Iris pigment epithelial cell (primary cell): ENCODE results near the gene SLC16A11.
"Not testable (repeated sequence)": the region's sequence is repeated elsewhere in the genome, so short reads cannot be mapped to it uniquely, and the experiment has no call there.

Source experiments
- DNase-seq: peaks from one replicate; pipeline ENCODE4 v3.0.0-alpha.2; 2011; ENCODE audit warnings: low read depth

SLC16A11 gene

GRCh38 chr17:7058831-7059447 is 15.0 kb upstream of the SLC16A11 start:
- DNase-seq, result peak; percentile 71

- peak; percentile 65 for DNase-seq
Observed at GRCh38 chr17:7056386-7056785, 12.5 kb upstream of the SLC16A11 start.

GRCh38 chr17:7050583-7050982 is 6.7 kb upstream of the SLC16A11 start:
- not testable (repeated sequence) for DNase-seq

GRCh38 chr17:7048968-7049367 is 5.1 kb upstream of the SLC16A11 start:
- no peak for DNase-seq

- DNase-seq, result no peak
Observed at GRCh38 chr17:7047566-7047965, 3.7 kb upstream of the SLC16A11 start.

- DNase-seq, result not testable (repeated sequence)
Observed at GRCh38 chr17:7046725-7047397, 3.0 kb upstream of the SLC16A11 start.

- no peak for DNase-seq
Observed at GRCh38 chr17:7046127-7046724, 2.3 kb upstream of the SLC16A11 start.

GRCh38 chr17:7045492-7046126 is 1.7 kb upstream of the SLC16A11 start:
- DNase-seq, result peak; percentile 86

- no peak for DNase-seq
Observed at GRCh38 chr17:7043182-7043496, 753 bp downstream of the SLC16A11 start.

- no peak for DNase-seq
Observed at GRCh38 chr17:7042501-7043181, 1.3 kb downstream of the SLC16A11 start.

GRCh38 chr17:7041607-7042500 is 2.0 kb downstream of the SLC16A11 start:
- no peak for DNase-seq

GRCh38 chr17:7039832-7040231 is 4.1 kb downstream of the SLC16A11 start:
- no peak for DNase-seq

GRCh38 chr17:7038025-7038862 is 5.6 kb downstream of the SLC16A11 start:
- DNase-seq, result no peak

- peak; percentile 97 for DNase-seq
Observed at GRCh38 chr17:7035591-7036368, 8.1 kb downstream of the SLC16A11 start, which contains the start of gene SLC16A13. Gene SLC16A13, plus strand, starts transcription at chr17:7036015. Its CDS starts 368 bp downstream, at chr17:7036383.

- no peak for DNase-seq
Observed at GRCh38 chr17:7034955-7035590, 8.8 kb downstream of the SLC16A11 start.

GRCh38 chr17:7029659-7030058 is 14.2 kb downstream of the SLC16A11 start:
- DNase-seq, result no peak

GRCh38 chr17:7029096-7029495 is 14.8 kb downstream of the SLC16A11 start:
- DNase-seq, result no peak

- no peak for DNase-seq
Observed at GRCh38 chr17:7027335-7027734, 16.6 kb downstream of the SLC16A11 start.

GRCh38 chr17:7026471-7027115 is 17.3 kb downstream of the SLC16A11 start:
- no peak for DNase-seq
